Tibial artery (tissue), 4 donors: ENCODE measurements around the gene TCEA2.

Experiments
- DNase-seq, 2 donors: peaks; one replicate each; pipeline ENCODE4 v3.0.0-alpha.2; 2019
- H3K27ac ChIP-seq, 2 donors: fragments of 200-600 bp; sonication (generic) in 1 of 2; 1 replicate in 1 of 2; 2 replicates in 1 of 2; pipeline ENCODE4 v1.5.1; 2018 to 2019; ENCODE audit warnings: mild to moderate bottlenecking in 1 of 2
- H3K27me3 ChIP-seq, 2 donors: fragments of 200-600 bp; sonication (generic) in 1 of 2; one replicate each; pipeline versions ENCODE4 v1.5.1 to v1.6.0; 2016 to 2019
- H3K36me3 ChIP-seq, 3 donors: fragments of 200-600 bp; sonication (generic) in 2 of 3; one replicate each; pipeline ENCODE4 v1.5.1; 2016 to 2019; ENCODE audit warnings: mild to moderate bottlenecking in 2 of 3
- H3K4me1 ChIP-seq, 4 donors: fragments of 200-600 bp; sonication (generic) in 2 of 4; 1 replicate in 3 of 4; 2 replicates in 1 of 4; pipeline ENCODE4 v1.5.1; 2016 to 2019
- H3K4me3 ChIP-seq, 2 donors: fragments of 200-600 bp; sonication (generic) in 1 of 2; 1 replicate in 1 of 2; 2 replicates in 1 of 2; pipeline ENCODE4 v1.5.1; 2018 to 2019; ENCODE audit warnings: mild to moderate bottlenecking in 2 of 2
- H3K9me3 ChIP-seq, 3 donors: fragments of 200-600 bp; sonication (generic) in 1 of 3; one replicate each; pipeline ENCODE4 v1.5.1; 2016 to 2019
- CTCF ChIP-seq, 2 experiments: fragments of 200-600 bp in 1 of 2; fragments of 450-650 bp in 1 of 2; IDR thresholded peaks; one replicate each; pipeline ENCODE4 v1.5.1; 2017 to 2019; ENCODE audit warnings: antibody characterized with exemption in 2 of 2, mild to moderate bottlenecking in 1 of 2, moderate library complexity in 1 of 2
- intact Hi-C: fragments of 100-400 bp; cut with DNase I; formaldehyde crosslinking; loops from one replicate; pipeline ENCODE4 v1.15.0; 2023; ENCODE audit warnings: low total_unique reads

The TCEA2 gene

GRCh38 chr20:64100566-64100888, 37.5 kb downstream of the TCEA2 start:
- peaks cover 0 to 17% (median 6%) of the 10 kb centered on the region in 3 donors for H3K36me3 ChIP-seq
- peaks cover 0 to 79% of the 10 kb centered on the region in 2 donors for H3K27me3 ChIP-seq
- intact Hi-C loops, result no loop called here
- no peak for TF ChIP-seq CTCF (IDR thresholded peaks at IDR 0.05)
- no peak for DNase-seq
- H3K9me3 ChIP-seq, result no peaks in the 10 kb centered on the region
- H3K4me3 ChIP-seq, result no peak overlapping the region
- H3K4me1 ChIP-seq, result peaks cover 0 to 11% (median 6%) of the 10 kb centered on the region in 4 donors
- no peak overlapping the region for H3K27ac ChIP-seq

- no peak for TF ChIP-seq CTCF (IDR thresholded peaks at IDR 0.05)
- peaks cover 0 to 73% of the 10 kb centered on the region in 2 donors for H3K27me3 ChIP-seq
- H3K27ac ChIP-seq, result no peak overlapping the region
- H3K9me3 ChIP-seq, result no peaks in the 10 kb centered on the region
- intact Hi-C loops, result no loop called here
- no peak overlapping the region for H3K4me3 ChIP-seq
- H3K36me3 ChIP-seq, result peaks cover 0 to 17% (median 6%) of the 10 kb centered on the region in 3 donors
- no peak for DNase-seq
- H3K4me1 ChIP-seq, result peaks cover 0 to 11% (median 6%) of the 10 kb centered on the region in 4 donors
Observed at GRCh38 chr20:64100946-64101688, 38.1 kb downstream of the TCEA2 start.

- Histone ChIP-seq H3K4me1 (peaks cover 0 to 11% (median 6%) of the 10 kb centered on the region in 4 donors), H3K4me3 (peak overlapping the region; percentile 10 to 28), H3K27ac (no peak overlapping the region), H3K9me3 (no peaks in the 10 kb centered on the region), H3K27me3 (peaks cover 0 to 72% of the 10 kb centered on the region in 2 donors), H3K36me3 (peaks cover 0 to 17% (median 6%) of the 10 kb centered on the region in 3 donors)
- TF ChIP-seq CTCF (IDR thresholded peaks at IDR 0.05), result peak; percentile 10 to 31
- intact Hi-C loops, result no loop called here
- DNase-seq, result no peak
Observed at GRCh38 chr20:64101731-64102621, 39.0 kb downstream of the TCEA2 start.

- Histone ChIP-seq H3K9me3 (no peaks in the 10 kb centered on the region), H3K4me3 (no peak overlapping the region), H3K4me1 (peaks cover 0 to 11% (median 6%) of the 10 kb centered on the region in 4 donors), H3K27ac (no peak overlapping the region), H3K36me3 (peaks cover 0 to 17% (median 6%) of the 10 kb centered on the region in 3 donors), H3K27me3 (peaks cover 0 to 78% of the 10 kb centered on the region in 2 donors)
- intact Hi-C loops, result no loop called here
- no peak for TF ChIP-seq CTCF (IDR thresholded peaks at IDR 0.05)
- no peak for DNase-seq
Observed at GRCh38 chr20:64102647-64103354, 39.8 kb downstream of the TCEA2 start.

GRCh38 chr20:64103871-64104666, 41.1 kb downstream of the TCEA2 start:
- Histone ChIP-seq H3K9me3 (no peaks in the 10 kb centered on the region), H3K27ac (no peak overlapping the region), H3K27me3 (peaks cover 0 to 79% of the 10 kb centered on the region in 2 donors), H3K4me1 (peaks cover 0 to 11% (median 6%) of the 10 kb centered on the region in 4 donors), H3K4me3 (no peak overlapping the region), H3K36me3 (peaks cover 0 to 4% (median 0%) of the 10 kb centered on the region in 3 donors)
- no peak for TF ChIP-seq CTCF (IDR thresholded peaks at IDR 0.05)
- intact Hi-C loops, result no loop called here
- peak in 1 of 2 donors; percentile 63 for DNase-seq
